Bronchial epithelial cell (primary cell): Measurements from ENCODE around the gene CAMSAP3. TPM values are rescaled to one million over a fixed set of nuclear protein-coding genes. Genes with fewer than 3 reads are reported as not detected.

Source experiments
- DNase-seq: peaks from one replicate; pipeline ENCODE4 v3.0.0-alpha.2; 2010; ENCODE audit warnings: low read depth
- FAIRE-seq: peaks from 2 replicates; lab custom pipeline; 2011; peaks lifted over from hg19 to GRCh38; lab: Jason Lieb, UNC
- H3K27me3 ChIP-seq: 2 replicates; pipeline ENCODE4 v1.5.1; 2011; ENCODE audit warnings: low read length; ENCODE audit not compliant: control insufficient read depth, insufficient read depth
- H3K36me3 ChIP-seq: 2 replicates; pipeline ENCODE4 v1.5.1; 2011; ENCODE audit warnings: low read length; ENCODE audit not compliant: control insufficient read depth, insufficient read depth
- H3K4me3 ChIP-seq: 2 replicates; pipeline ENCODE4 v1.5.1; 2011; ENCODE audit warnings: mild to moderate bottlenecking, low read depth, low read length, control low read depth
- total RNA-seq: library from RNA; depleted of rRNA; stranded (reverse); fragments of >200 nt; gene quantifications from 2 replicates; pipeline ENCODE4 v1.2.1, GENCODE V29; 2014
- TF ChIP-seq, protein P1 (sequence below): IDR thresholded peaks from 2 replicates; pipeline ENCODE4 v1.5.1; 2011; ENCODE audit warnings: mild to moderate bottlenecking, moderate library complexity, low read length, control low read depth, inconsistent platforms; ENCODE audit not compliant: insufficient read depth, severe bottlenecking

CAMSAP3 gene
- total RNA-seq, 1 donor from 2014 or later, result 2.4 TPM

DNA sequence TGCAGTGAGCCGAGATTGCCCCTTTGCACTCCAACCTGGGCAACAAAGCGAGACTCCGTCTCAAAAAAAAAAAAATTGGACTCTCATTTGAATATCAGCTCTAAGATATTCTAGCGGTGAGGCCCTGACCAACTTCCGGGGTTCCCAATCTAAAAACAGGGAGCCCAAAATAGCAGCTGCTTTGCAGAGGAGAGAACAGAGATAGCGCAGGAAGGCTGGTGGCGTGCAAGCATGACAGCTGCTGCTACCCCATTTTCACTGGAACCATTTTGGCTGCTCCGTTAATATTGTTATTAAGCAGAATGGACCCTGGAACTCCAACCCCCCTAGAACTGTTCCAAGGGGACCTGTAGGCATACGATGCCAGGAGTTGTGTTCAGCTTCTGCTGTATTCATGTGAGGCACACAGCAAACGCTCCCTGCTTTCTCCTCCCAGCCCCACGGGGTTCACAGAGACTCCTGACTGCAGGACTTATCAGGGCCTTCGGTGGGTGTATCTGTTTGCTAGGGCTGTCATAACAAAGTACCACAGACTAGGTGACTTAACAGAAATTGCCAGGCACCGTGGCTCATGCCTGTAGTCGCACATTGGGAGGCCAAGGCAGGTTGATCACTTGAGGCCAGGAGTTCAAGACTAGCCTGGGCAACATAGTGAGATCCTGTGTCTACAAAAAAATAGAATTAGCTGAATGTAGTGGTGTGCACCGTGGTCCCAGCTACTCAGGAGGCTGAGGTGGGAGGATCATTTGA is 52.8 kb downstream of the CAMSAP3 start:
- DNase-seq (no peak), FAIRE-seq (no peak)
- Histone ChIP-seq H3K4me3 (no peak overlapping the region), H3K36me3 (peaks cover 5% of the 10 kb centered on the region), H3K27me3 (no peaks in the 10 kb centered on the region)
- TF ChIP-seq, protein P1, sequence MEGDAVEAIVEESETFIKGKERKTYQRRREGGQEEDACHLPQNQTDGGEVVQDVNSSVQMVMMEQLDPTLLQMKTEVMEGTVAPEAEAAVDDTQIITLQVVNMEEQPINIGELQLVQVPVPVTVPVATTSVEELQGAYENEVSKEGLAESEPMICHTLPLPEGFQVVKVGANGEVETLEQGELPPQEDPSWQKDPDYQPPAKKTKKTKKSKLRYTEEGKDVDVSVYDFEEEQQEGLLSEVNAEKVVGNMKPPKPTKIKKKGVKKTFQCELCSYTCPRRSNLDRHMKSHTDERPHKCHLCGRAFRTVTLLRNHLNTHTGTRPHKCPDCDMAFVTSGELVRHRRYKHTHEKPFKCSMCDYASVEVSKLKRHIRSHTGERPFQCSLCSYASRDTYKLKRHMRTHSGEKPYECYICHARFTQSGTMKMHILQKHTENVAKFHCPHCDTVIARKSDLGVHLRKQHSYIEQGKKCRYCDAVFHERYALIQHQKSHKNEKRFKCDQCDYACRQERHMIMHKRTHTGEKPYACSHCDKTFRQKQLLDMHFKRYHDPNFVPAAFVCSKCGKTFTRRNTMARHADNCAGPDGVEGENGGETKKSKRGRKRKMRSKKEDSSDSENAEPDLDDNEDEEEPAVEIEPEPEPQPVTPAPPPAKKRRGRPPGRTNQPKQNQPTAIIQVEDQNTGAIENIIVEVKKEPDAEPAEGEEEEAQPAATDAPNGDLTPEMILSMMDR, result no peak

DNA sequence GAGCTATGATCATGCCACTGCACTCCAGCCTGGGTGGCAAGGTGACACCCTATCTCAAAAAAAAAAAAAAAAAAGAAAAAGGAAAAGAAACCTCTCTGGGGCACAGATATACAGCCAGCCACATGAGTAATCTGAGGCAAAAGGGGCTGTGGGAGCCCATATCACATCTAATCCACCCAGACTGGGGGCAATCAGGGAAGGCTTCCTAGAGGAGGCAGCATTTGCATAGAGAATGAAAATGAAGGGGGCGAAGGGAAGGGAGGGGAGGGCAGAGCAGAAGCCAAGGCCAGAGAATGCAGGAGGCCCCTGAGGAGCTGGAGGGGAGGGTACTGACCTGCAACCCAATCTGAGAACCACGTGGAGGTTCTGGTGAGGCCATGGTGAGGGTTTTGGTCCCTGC is 54.5 kb downstream of the CAMSAP3 start:
- TF ChIP-seq, protein P1, result no peak
- Histone ChIP-seq H3K27me3 (no peaks in the 10 kb centered on the region), H3K4me3 (no peak overlapping the region), H3K36me3 (peaks cover 3% of the 10 kb centered on the region)
- FAIRE-seq (no peak), DNase-seq (no peak)

DNA sequence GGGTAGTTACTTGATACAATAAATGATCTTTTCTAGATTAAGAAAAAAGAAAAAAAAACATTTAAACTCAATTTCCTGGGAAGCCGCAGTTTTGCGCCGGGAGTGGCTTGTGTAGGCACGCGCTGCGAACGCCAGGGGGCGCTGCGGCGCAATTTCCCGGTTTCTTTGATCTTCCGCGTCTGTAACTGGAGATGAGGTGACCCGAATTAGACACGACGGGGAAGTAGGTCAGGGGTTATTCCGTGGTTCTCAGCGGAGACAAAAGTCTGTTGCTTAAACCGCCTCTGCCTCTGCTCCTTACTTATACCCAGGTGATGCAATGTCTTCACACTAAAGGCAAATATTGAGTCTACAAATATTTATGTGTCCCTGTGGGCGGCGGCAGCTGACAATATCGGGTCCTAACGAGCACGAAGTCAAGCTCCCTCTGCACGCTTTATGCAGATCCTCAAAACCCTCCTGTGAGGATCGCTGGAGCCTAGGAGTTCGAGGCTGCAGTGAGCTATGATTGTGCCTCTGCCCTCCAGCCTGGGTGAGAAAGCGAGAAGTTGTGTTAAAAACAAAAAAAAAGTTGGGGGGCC is 56.5 kb downstream of the CAMSAP3 start:
- H3K27me3 ChIP-seq, result peaks cover 2% of the 10 kb centered on the region
- peak; percentile 93 for FAIRE-seq
- peak; percentile 83 for DNase-seq
- no peak overlapping the region for H3K4me3 ChIP-seq
- peaks cover 2% of the 10 kb centered on the region for H3K36me3 ChIP-seq
- TF ChIP-seq, protein P1, result peak; percentile 79

GRCh38 chr19:7654401-7654800 is 58.7 kb downstream of the CAMSAP3 start:
- DNase-seq (peak; percentile 15), FAIRE-seq (no peak)
- Histone ChIP-seq H3K36me3 (no peaks in the 10 kb centered on the region), H3K27me3 (peaks cover 2% of the 10 kb centered on the region), H3K4me3 (no peak overlapping the region)
- TF ChIP-seq, protein P1, result no peak

GRCh38 chr19:7655581-7655980 is 59.9 kb downstream of the CAMSAP3 start:
- TF ChIP-seq, protein P1, result no peak
- Histone ChIP-seq H3K36me3 (no peaks in the 10 kb centered on the region), H3K4me3 (no peak overlapping the region), H3K27me3 (peaks cover 2% of the 10 kb centered on the region)
- no peak for DNase-seq
- no peak for FAIRE-seq
